Endometrial microvascular endothelial cells (primary cell): Measurements from ENCODE around the gene CNTN5. TPM values are rescaled to one million over a fixed set of nuclear protein-coding genes. Genes with fewer than 3 reads are reported as not detected.

Experiments
- in situ Hi-C: cut with HindIII; loops from 2 replicates; pipeline ENCODE4 v1.10.0; 2017; ENCODE audit warnings: low sequenced_read_pairs, low pct_unique_long_range_greater_than_20kb; ENCODE audit errors: inconsistent ontology term
- total RNA-seq: library from RNA; depleted of rRNA; stranded (reverse); fragments of >200 nt; gene quantifications from one replicate; pipeline ENCODE4 v1.2.3, GENCODE V29; 2015; ENCODE audit errors: inconsistent ontology term

CNTN5 gene
- total RNA-seq, 1 donor from 2014 or later, result not detected

- in situ Hi-C loops, result no loop called here
Measured at GRCh38 chr11:99645934-99646333, 625.2 kb downstream of the CNTN5 start.

- in situ Hi-C loops, result no loop called here
Measured at GRCh38 chr11:99670067-99670676, 649.4 kb downstream of the CNTN5 start.

GRCh38 chr11:99671808-99672409 is 651.2 kb downstream of the CNTN5 start:
- in situ Hi-C loops, result no loop called here

- in situ Hi-C loops, result no loop called here
Measured at GRCh38 chr11:99676292-99676691, 655.5 kb downstream of the CNTN5 start.

- in situ Hi-C loops, result no loop called here
Measured at GRCh38 chr11:99682171-99682570, 661.4 kb downstream of the CNTN5 start.

GRCh38 chr11:99682646-99683045 is 661.9 kb downstream of the CNTN5 start:
- in situ Hi-C loops, result no loop called here

- in situ Hi-C loops, result no loop called here
Measured at GRCh38 chr11:99683933-99684332, 663.2 kb downstream of the CNTN5 start.

- in situ Hi-C loops, result no loop called here
Measured at GRCh38 chr11:99686838-99687237, 666.1 kb downstream of the CNTN5 start.

- in situ Hi-C loops, result no loop called here
Measured at GRCh38 chr11:99687320-99687719, 666.6 kb downstream of the CNTN5 start.

- in situ Hi-C loops, result no loop called here
Measured at GRCh38 chr11:99693941-99694492, 673.3 kb downstream of the CNTN5 start.

- in situ Hi-C loops, result no loop called here
Measured at GRCh38 chr11:99695106-99695505, 674.4 kb downstream of the CNTN5 start.

- in situ Hi-C loops, result no loop called here
Measured at GRCh38 chr11:99706848-99707247, 686.1 kb downstream of the CNTN5 start.

GRCh38 chr11:99708928-99709672 is 688.4 kb downstream of the CNTN5 start:
- in situ Hi-C loops, result no loop called here

GRCh38 chr11:99716302-99716701 is 695.6 kb downstream of the CNTN5 start:
- in situ Hi-C loops, result no loop called here

GRCh38 chr11:99718291-99718690 is 697.5 kb downstream of the CNTN5 start:
- in situ Hi-C loops, result no loop called here

- in situ Hi-C loops, result no loop called here
Measured at GRCh38 chr11:99739464-99740089, 718.8 kb downstream of the CNTN5 start.

GRCh38 chr11:99742501-99742900 is 721.8 kb downstream of the CNTN5 start:
- in situ Hi-C loops, result no loop called here

GRCh38 chr11:99759787-99760186 is 739.0 kb downstream of the CNTN5 start:
- in situ Hi-C loops, result no loop called here

- in situ Hi-C loops, result no loop called here
Measured at GRCh38 chr11:99766811-99767210, 746.1 kb downstream of the CNTN5 start.
